SK-N-SH (cell line): ENCODE measurements around the gene VLDLR.

Experiments used
- CTCF ChIP-seq: fragments of 200-600 bp; sonication (generic); IDR thresholded peaks from 2 replicates; pipeline ENCODE4 v1.6.1; 2017; ENCODE audit warnings: antibody characterized with exemption, mild to moderate bottlenecking, moderate library complexity
- EP300 ChIP-seq, 2 experiments: IDR thresholded peaks; 2 replicates each; pipeline versions ENCODE4 v1.4.0 to v1.6.1; 2012; ENCODE audit warnings: borderline replicate concordance in 1 of 2, low read depth in 1 of 2, low read length in 1 of 2
- EZH2phosphoT487 ChIP-seq: fragments of 200-600 bp; sonication (generic); IDR thresholded peaks from 2 replicates; pipeline ENCODE4 v1.6.1; 2017; ENCODE audit warnings: low read depth, mixed run types, mild to moderate bottlenecking, antibody characterized with exemption, moderate library complexity, borderline replicate concordance
- GABPA ChIP-seq: IDR thresholded peaks from 2 replicates; pipeline ENCODE4 v1.4.0; 2012; ENCODE audit warnings: low read depth, mild to moderate bottlenecking
- MAX ChIP-seq: IDR thresholded peaks from 2 replicates; pipeline ENCODE4 v1.4.0; 2012; ENCODE audit warnings: low read depth
- NFIC ChIP-seq: IDR thresholded peaks from 2 replicates; pipeline ENCODE4 v1.4.0; 2012; ENCODE audit warnings: borderline replicate concordance
- PBX3 ChIP-seq: IDR thresholded peaks from 2 replicates; pipeline ENCODE4; 2012
- REST ChIP-seq: IDR thresholded peaks from 2 replicates; pipeline ENCODE4 v1.6.1; 2012; ENCODE audit warnings: mild to moderate bottlenecking, low read depth, low read length, moderate library complexity
- RFX5 ChIP-seq: IDR thresholded peaks from 2 replicates; pipeline ENCODE4 v1.6.1; 2012; ENCODE audit warnings: mild to moderate bottlenecking, improper control_type of control experiment, low read length
- TAF1 ChIP-seq: IDR thresholded peaks from 2 replicates; pipeline ENCODE4 v1.6.1; 2012; ENCODE audit warnings: low read depth, mild to moderate bottlenecking, low read length, moderate library complexity, borderline replicate concordance
- USF2 ChIP-seq: fragments of 150-350 bp; IDR thresholded peaks from 2 replicates; pipeline ENCODE4 v1.6.1; 2017; ENCODE audit warnings: antibody characterized with exemption, low read length, low read depth, borderline replicate concordance
- YY1 ChIP-seq: IDR thresholded peaks from 2 replicates; pipeline ENCODE4 v1.4.0; 2012; ENCODE audit warnings: low read depth, mild to moderate bottlenecking

GRCh38 chr9:2618289-2618688 lies 3.3 kb upstream of the VLDLR start:
- no peak for TF ChIP-seq RFX5
- TF ChIP-seq REST, result no peak
- no peak for TF ChIP-seq MAX
- TF ChIP-seq TAF1, result no peak
- no peak for TF ChIP-seq CTCF
- no peak for TF ChIP-seq GABPA
- no peak for TF ChIP-seq NFIC
- no peak for TF ChIP-seq EP300 (IDR thresholded peaks at IDR 0.05; ENCODE audit: borderline replicate concordance in 1 of 2, low read depth in 1 of 2, low read length in 1 of 2)
- TF ChIP-seq PBX3, result no peak
- no peak for TF ChIP-seq EZH2phosphoT487
- TF ChIP-seq USF2, result no peak
- no peak for TF ChIP-seq YY1
